Colonic mucosa (tissue), 4 donors: ENCODE results near the gene NGFR. TPM values are rescaled to one million over a fixed set of nuclear protein-coding genes. Genes with fewer than 3 reads are reported as not detected.

ENCODE experiments used
- DNase-seq: peaks from one replicate; pipeline ENCODE4 v3.0.0-alpha.2; 2020
- H3K27ac ChIP-seq: fragments of 200-600 bp; one replicate; pipeline ENCODE4 v1.8.0; 2021
- H3K27me3 ChIP-seq: fragments of 200-600 bp; one replicate; pipeline ENCODE4 v1.8.0; 2021
- H3K36me3 ChIP-seq: fragments of 200-600 bp; one replicate; pipeline ENCODE4 v1.8.0; 2021
- H3K4me1 ChIP-seq: fragments of 200-600 bp; one replicate; pipeline ENCODE4 v1.8.0; 2021; ENCODE audit warnings: mild to moderate bottlenecking
- H3K4me3 ChIP-seq: fragments of 200-600 bp; one replicate; pipeline ENCODE4 v1.8.0; 2021
- H3K9ac ChIP-seq, 2 donors: one replicate each; pipeline ENCODE4 v1.7.0; 2013; ENCODE audit warnings: control low read depth in 2 of 2, low read depth in 2 of 2, low read length in 2 of 2
- H3K9me3 ChIP-seq: fragments of 200-600 bp; one replicate; pipeline ENCODE4 v1.8.0; 2021
- CTCF ChIP-seq: fragments of 200-600 bp; IDR thresholded peaks from one replicate; pipeline ENCODE4 v1.8.0; 2022; ENCODE audit warnings: antibody characterized with exemption, mild to moderate bottlenecking
- intact Hi-C: fragments of 100-400 bp; cut with DNase I; formaldehyde crosslinking; loops from one replicate; pipeline ENCODE4 v1.14.1; 2022
- total RNA-seq, 2 donors: library from RNA; stranded (reverse); fragmentation: NEBNext Ultra II Directional in 1 of 2; extraction: Animal tissue kit (Norgen Biotek cat#: 25700) in 1 of 2; gene quantifications; one replicate each; pipeline ENCODE4 v1.2.1, GENCODE V29; 2021
- donor health status: healthy.
- donor health status: DM: no; HTN: no; CAD: no.
- donor health status: DM: no; HTN: no; CAD: no.

NGFR gene
- total RNA-seq, 2 donors from 2014 or later, result 0.49 to 2.7 TPM

GRCh38 chr17:49465331-49465903, 29.7 kb upstream of the NGFR start:
- no peak for TF ChIP-seq CTCF
- Histone ChIP-seq H3K27me3 (peaks cover 17% of the 10 kb centered on the region), H3K4me1 (no peaks in the 10 kb centered on the region), H3K9me3 (no peaks in the 10 kb centered on the region), H3K36me3 (no peaks in the 10 kb centered on the region), H3K27ac (no peak overlapping the region), H3K4me3 (no peak overlapping the region), H3K9ac (no peak overlapping the region)
- DNase-seq, result no peak
- intact Hi-C loops, result no loop called here

- Histone ChIP-seq H3K9ac (no peak overlapping the region), H3K36me3 (no peaks in the 10 kb centered on the region), H3K9me3 (no peaks in the 10 kb centered on the region), H3K27me3 (peaks cover 26% of the 10 kb centered on the region), H3K27ac (no peak overlapping the region), H3K4me3 (no peak overlapping the region), H3K4me1 (no peaks in the 10 kb centered on the region)
- no peak for TF ChIP-seq CTCF
- intact Hi-C loops, result no loop called here
- no peak for DNase-seq
Observed at GRCh38 chr17:49466436-49466835, 28.7 kb upstream of the NGFR start.

- H3K27me3 ChIP-seq, result peaks cover 26% of the 10 kb centered on the region
Observed at GRCh38 chr17:49467175-49467574, 27.9 kb upstream of the NGFR start.

GRCh38 chr17:49468811-49469385, 26.2 kb upstream of the NGFR start:
- no peaks in the 10 kb centered on the region for H3K36me3 ChIP-seq
- H3K9me3 ChIP-seq, result no peaks in the 10 kb centered on the region
- no peak overlapping the region for H3K27ac ChIP-seq
- intact Hi-C loops, result no loop called here
- peaks cover 26% of the 10 kb centered on the region for H3K27me3 ChIP-seq
- H3K4me3 ChIP-seq, result no peak overlapping the region
- no peak overlapping the region for H3K9ac ChIP-seq
- no peak for TF ChIP-seq CTCF
- H3K4me1 ChIP-seq, result no peaks in the 10 kb centered on the region
- no peak for DNase-seq

More at GRCh38 chr17:49467175-49467574, 27.9 kb upstream of the NGFR start:
- no peak for DNase-seq
- no peak overlapping the region for H3K9ac ChIP-seq
- no peaks in the 10 kb centered on the region for H3K36me3 ChIP-seq
- no peaks in the 10 kb centered on the region for H3K9me3 ChIP-seq
- no peak for TF ChIP-seq CTCF
- no peaks in the 10 kb centered on the region for H3K4me1 ChIP-seq
- no peak overlapping the region for H3K27ac ChIP-seq
- no peak overlapping the region for H3K4me3 ChIP-seq
- intact Hi-C loops, result no loop called here

- intact Hi-C loops, result no loop called here
- DNase-seq, result peak; percentile 20
- H3K4me3 ChIP-seq, result no peak overlapping the region
- H3K36me3 ChIP-seq, result no peaks in the 10 kb centered on the region
- no peak overlapping the region for H3K9ac ChIP-seq
- peaks cover 26% of the 10 kb centered on the region for H3K27me3 ChIP-seq
- TF ChIP-seq CTCF, result no peak
- no peak overlapping the region for H3K27ac ChIP-seq
- H3K9me3 ChIP-seq, result no peaks in the 10 kb centered on the region
- no peaks in the 10 kb centered on the region for H3K4me1 ChIP-seq
Observed at GRCh38 chr17:49469831-49470810, 25.0 kb upstream of the NGFR start.
